OCI-LY7 (cell line): ENCODE data around the gene YTHDF2.
"Not testable (repeated sequence)": the region's sequence is repeated elsewhere in the genome, so short reads cannot be mapped to it uniquely, and the experiment has no call there.

Experiments used
- EZH2phosphoT487 ChIP-seq: fragments of 200-600 bp; sonication (generic); IDR thresholded peaks from 2 replicates; pipeline ENCODE4 v1.6.1; 2018; ENCODE audit warnings: low read depth, borderline replicate concordance, mild to moderate bottlenecking, mixed run types, antibody characterized with exemption, low read length, moderate library complexity, mixed read lengths
- TF ChIP-seq, protein P1 (sequence below): fragments of 200-600 bp; sonication (generic); conservative IDR thresholded peaks from 2 replicates; pipeline ENCODE4 v1.5.1; 2014; ENCODE audit warnings: mild to moderate bottlenecking, antibody characterized with exemption, low read length, moderate library complexity, mixed read lengths

DNA sequence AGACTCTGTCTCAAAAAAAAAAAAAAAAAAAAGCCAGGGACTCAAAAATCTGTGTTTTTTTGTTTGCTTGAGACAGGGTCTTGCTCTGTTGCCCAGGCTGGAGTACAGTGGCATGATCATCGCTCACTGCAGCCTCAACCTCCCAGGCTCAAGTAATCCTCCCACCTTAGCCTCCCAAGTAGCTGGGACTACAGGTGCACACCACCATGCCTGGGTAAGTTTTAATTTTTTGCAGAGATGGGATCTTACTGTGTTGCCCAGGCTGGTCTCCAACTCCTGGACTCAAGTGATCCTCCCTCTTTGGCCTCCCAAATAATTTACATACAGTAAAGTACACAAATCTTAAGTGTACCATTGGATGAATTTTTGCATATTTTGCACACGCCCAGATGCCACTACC, 55.2 kb downstream of the YTHDF2 start:
- TF ChIP-seq, protein P1, sequence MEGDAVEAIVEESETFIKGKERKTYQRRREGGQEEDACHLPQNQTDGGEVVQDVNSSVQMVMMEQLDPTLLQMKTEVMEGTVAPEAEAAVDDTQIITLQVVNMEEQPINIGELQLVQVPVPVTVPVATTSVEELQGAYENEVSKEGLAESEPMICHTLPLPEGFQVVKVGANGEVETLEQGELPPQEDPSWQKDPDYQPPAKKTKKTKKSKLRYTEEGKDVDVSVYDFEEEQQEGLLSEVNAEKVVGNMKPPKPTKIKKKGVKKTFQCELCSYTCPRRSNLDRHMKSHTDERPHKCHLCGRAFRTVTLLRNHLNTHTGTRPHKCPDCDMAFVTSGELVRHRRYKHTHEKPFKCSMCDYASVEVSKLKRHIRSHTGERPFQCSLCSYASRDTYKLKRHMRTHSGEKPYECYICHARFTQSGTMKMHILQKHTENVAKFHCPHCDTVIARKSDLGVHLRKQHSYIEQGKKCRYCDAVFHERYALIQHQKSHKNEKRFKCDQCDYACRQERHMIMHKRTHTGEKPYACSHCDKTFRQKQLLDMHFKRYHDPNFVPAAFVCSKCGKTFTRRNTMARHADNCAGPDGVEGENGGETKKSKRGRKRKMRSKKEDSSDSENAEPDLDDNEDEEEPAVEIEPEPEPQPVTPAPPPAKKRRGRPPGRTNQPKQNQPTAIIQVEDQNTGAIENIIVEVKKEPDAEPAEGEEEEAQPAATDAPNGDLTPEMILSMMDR, result not testable (repeated sequence)
- not testable (repeated sequence) for TF ChIP-seq EZH2phosphoT487
